ENCODE data around the gene HTR1B.

The HTR1B gene

DNA sequence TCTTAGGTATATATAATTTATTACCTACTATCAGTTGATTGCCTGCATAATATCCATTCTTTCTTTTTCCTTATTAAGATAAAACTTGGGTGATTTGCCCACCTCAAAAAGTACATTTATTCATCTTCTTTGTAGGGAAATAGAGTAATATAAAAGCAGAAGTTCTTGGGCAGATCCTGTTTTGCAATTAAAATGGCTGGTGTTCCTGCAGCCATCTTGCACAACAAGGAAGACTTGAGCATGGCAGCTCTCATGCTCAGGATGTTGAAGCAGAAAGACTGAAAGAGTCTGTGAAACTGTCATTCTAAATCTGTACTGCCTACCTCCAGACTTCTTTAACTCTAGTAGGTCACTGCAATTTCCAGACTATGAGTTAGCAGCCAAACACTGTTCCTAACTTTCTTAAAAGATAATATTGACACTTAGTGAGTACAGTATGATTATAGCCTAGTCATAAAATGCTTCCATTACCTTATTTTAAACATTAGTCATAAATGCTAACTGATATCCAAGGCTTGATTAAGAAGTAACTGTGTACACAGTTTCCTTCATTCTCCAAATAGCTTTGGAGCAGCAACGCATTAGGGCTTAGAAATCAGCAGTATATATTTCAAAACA is 24.6 kb upstream of the HTR1B start:
- DNase-seq = no peak
- no peak overlapping the region for H3K4me3 ChIP-seq (ENCODE audit: low read depth, low read length)
- no peaks in the 10 kb centered on the region for H3K36me3 ChIP-seq
- no peaks in the 10 kb centered on the region for H3K9me3 ChIP-seq
- no peaks in the 10 kb centered on the region for H3K4me1 ChIP-seq
- H3K27me3 ChIP-seq = no peaks in the 10 kb centered on the region
- TF ChIP-seq, protein P1, sequence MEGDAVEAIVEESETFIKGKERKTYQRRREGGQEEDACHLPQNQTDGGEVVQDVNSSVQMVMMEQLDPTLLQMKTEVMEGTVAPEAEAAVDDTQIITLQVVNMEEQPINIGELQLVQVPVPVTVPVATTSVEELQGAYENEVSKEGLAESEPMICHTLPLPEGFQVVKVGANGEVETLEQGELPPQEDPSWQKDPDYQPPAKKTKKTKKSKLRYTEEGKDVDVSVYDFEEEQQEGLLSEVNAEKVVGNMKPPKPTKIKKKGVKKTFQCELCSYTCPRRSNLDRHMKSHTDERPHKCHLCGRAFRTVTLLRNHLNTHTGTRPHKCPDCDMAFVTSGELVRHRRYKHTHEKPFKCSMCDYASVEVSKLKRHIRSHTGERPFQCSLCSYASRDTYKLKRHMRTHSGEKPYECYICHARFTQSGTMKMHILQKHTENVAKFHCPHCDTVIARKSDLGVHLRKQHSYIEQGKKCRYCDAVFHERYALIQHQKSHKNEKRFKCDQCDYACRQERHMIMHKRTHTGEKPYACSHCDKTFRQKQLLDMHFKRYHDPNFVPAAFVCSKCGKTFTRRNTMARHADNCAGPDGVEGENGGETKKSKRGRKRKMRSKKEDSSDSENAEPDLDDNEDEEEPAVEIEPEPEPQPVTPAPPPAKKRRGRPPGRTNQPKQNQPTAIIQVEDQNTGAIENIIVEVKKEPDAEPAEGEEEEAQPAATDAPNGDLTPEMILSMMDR (IDR thresholded peaks at IDR 0.05; ENCODE audit: low read depth, low read length) = no peak

DNA sequence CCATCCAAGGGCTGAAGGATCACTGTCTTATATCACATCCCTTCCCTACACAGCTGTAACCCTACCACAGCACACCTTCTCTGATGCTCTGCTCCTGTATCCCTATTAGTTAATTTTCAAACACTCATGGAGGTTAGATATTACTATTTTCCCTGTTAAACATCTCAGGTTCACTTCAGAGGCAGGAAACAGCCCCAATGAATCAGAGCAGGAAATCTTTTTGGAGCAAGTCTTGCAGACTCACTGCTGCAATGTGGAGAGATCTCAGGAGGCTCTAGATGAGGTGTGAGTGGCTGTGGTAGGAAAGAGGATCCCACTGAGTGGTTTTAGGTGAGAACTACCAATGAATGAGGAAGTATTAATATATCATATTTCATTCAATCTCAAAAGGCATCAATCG is 19.7 kb upstream of the HTR1B start:
- no peaks in the 10 kb centered on the region; the same call in 1 of the 2 replicates for H3K4me1 ChIP-seq
- H3K27me3 ChIP-seq = no peaks in the 10 kb centered on the region
- no peaks in the 10 kb centered on the region for H3K36me3 ChIP-seq
- no peak for DNase-seq
- TF ChIP-seq, protein P1 (IDR thresholded peaks at IDR 0.05; ENCODE audit: low read depth, low read length) = no peak
- no peaks in the 10 kb centered on the region for H3K9me3 ChIP-seq
- H3K4me3 ChIP-seq (ENCODE audit: low read depth, low read length) = no peak overlapping the region

DNA sequence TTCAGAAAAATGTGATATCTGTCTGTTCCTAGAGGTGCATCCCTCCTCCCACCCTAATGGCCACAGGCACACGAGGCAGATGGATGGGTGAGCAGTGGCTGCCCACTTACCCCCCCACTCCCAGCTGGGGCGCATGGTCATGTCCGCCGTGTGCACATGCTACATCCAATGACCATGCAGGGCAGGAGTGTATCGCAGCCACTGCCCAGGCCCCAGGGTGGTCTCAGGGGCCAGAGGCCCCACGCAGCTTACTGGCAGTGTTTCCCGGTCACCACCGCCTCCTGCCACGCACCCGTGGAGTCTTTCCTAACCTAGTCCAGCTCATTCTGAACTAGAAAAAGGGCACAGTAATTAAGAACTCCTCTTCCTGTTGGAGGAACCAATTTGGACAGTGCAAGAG is 11.7 kb upstream of the HTR1B start:
- DNase-seq = no peak
- Histone ChIP-seq H3K36me3 (no peaks in the 10 kb centered on the region), H3K27me3 (no peaks in the 10 kb centered on the region; the same call in 1 of the 2 replicates), H3K4me3 (ENCODE audit: low read depth, low read length) (no peak overlapping the region), H3K9me3 (no peaks in the 10 kb centered on the region), H3K4me1 (no peaks in the 10 kb centered on the region)
- TF ChIP-seq, protein P1 (IDR thresholded peaks at IDR 0.05; ENCODE audit: low read depth, low read length) = no peak

DNA sequence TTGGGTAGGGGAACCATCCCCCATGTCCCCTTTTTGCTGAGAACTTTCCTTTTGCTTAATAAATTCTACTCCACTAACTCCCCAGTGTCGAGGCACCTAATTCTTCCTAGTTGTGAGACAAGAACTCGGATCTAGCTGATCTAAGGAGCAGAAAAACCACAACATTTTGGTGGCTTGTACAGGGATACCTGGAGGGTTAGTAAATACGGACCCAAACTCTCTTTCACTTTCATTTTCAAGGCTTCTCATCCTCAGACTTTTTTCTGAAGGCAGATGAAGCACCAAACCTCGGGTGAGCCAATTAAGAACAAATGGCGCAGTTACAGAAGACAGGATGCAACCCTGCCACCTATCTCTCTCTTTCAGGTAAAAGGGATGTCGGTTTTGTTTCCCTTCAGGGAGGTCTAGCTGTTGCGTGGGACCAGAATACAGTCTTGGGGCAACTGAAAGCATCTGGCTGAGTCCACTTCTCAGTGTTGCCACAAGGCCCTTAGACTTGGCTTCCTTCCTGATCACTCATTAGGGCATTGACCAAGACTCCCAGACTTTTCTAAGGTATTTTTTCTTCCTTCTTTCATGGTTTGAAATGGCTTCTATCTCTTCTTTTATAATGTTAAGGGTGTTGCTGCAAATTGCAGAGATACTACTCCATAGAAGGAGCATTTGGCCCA is 11.1 kb upstream of the HTR1B start:
- Histone ChIP-seq H3K36me3 (no peaks in the 10 kb centered on the region), H3K4me1 (no peaks in the 10 kb centered on the region), H3K9me3 (no peaks in the 10 kb centered on the region), H3K27me3 (no peaks in the 10 kb centered on the region; the same call in 1 of the 2 replicates), H3K4me3 (ENCODE audit: low read depth, low read length) (no peak overlapping the region)
- DNase-seq = no peak
- TF ChIP-seq, protein P1 (IDR thresholded peaks at IDR 0.05; ENCODE audit: low read depth, low read length) = no peak

DNA sequence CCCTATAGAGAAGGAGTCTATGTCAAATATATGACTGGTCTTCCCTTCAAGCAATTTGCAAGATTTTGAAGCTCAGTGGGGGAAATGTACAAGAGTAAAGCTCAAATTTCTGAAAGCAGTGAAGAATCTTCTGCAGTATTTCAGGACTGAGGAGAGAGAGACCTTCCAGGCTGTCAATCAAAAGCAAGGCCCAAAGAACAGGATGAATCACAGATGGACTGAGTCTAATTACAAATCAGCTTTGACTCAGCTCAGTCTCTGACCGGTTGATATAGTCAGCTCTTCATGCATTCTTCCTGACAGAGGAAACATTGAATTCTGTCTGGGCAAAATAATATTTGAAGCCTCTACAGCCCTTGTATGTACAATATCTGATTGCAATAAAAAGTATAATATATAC is 7.7 kb upstream of the HTR1B start:
- no peak for DNase-seq
- Histone ChIP-seq H3K4me1 (no peaks in the 10 kb centered on the region), H3K27me3 (peaks cover 12% of the 10 kb centered on the region), H3K4me3 (ENCODE audit: low read depth, low read length) (no peak overlapping the region), H3K36me3 (no peaks in the 10 kb centered on the region), H3K9me3 (no peaks in the 10 kb centered on the region)
- TF ChIP-seq, protein P1 (IDR thresholded peaks at IDR 0.05; ENCODE audit: low read depth, low read length) = no peak

DNA sequence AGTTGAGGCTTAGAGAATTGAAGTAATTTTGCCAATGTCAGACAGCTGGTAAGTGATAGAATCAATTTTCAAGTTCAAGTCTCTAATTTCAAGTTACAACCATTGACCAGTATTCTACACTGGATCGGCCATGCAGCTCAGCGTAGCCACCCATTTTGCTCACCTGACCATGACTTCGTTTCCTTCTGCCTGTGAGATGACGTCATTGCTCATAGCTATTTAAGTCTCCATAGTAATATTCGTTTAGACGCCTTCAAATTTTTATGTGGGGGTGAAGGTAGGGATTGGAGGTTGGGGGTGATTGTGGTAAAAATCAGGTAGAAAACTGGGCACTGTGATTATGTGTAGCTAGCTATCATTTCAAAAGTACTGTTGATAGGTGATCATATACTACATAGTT is 5.6 kb upstream of the HTR1B start:
- Histone ChIP-seq H3K4me3 (ENCODE audit: low read depth, low read length) (no peak overlapping the region), H3K4me1 (no peaks in the 10 kb centered on the region), H3K9me3 (no peaks in the 10 kb centered on the region), H3K27me3 (peaks cover 32% of the 10 kb centered on the region), H3K36me3 (no peaks in the 10 kb centered on the region)
- TF ChIP-seq, protein P1 (IDR thresholded peaks at IDR 0.05; ENCODE audit: low read depth, low read length) = no peak
- DNase-seq = no peak
